H9 (cell line): Measurements from ENCODE around the gene TTC3. TPM values are rescaled to one million over a fixed set of nuclear protein-coding genes. Genes with fewer than 3 reads are reported as not detected.

Experiments used
- DNase-seq: peaks from one replicate; pipeline ENCODE4 v3.0.0-alpha.2; 2017
- H2AFZ ChIP-seq: one replicate; pipeline ENCODE4 v1.6.1; 2013; ENCODE audit warnings: mild to moderate bottlenecking, low read length, control low read depth, moderate library complexity
- H2AK5ac ChIP-seq: 2 replicates; pipeline ENCODE4 v1.6.1; 2013; ENCODE audit warnings: low read length, control low read depth, mixed read lengths; ENCODE audit not compliant: insufficient read length
- H2BK120ac ChIP-seq: one replicate; pipeline ENCODE4 v1.6.1; 2013; ENCODE audit warnings: low read depth, mild to moderate bottlenecking, low read length, control low read depth, inconsistent platforms; ENCODE audit not compliant: poor library complexity, severe bottlenecking
- H2BK12ac ChIP-seq: 2 replicates; pipeline ENCODE4 v1.6.1; 2013; ENCODE audit warnings: low read length, control low read depth, mixed read lengths, low read depth; ENCODE audit not compliant: insufficient read length
- H2BK15ac ChIP-seq: 2 replicates; pipeline ENCODE4 v1.6.1; 2013; ENCODE audit warnings: low read depth, low read length, control low read depth
- H2BK20ac ChIP-seq: one replicate; pipeline ENCODE4 v1.6.1; 2013; ENCODE audit warnings: low read depth, mild to moderate bottlenecking, low read length, control low read depth, inconsistent platforms; ENCODE audit not compliant: poor library complexity, severe bottlenecking
- H2BK5ac ChIP-seq: 2 replicates; pipeline ENCODE4 v1.6.1; 2013; ENCODE audit warnings: low read length, control low read depth, mixed read lengths; ENCODE audit not compliant: insufficient read length
- H3K14ac ChIP-seq: 2 replicates; pipeline ENCODE4 v1.6.1; 2013; ENCODE audit warnings: low read length, control low read depth; ENCODE audit not compliant: insufficient read depth
- H3K18ac ChIP-seq: 2 replicates; pipeline ENCODE4 v1.6.1; 2013; ENCODE audit warnings: low read depth, mild to moderate bottlenecking, mixed read lengths, low read length, control low read depth; ENCODE audit not compliant: insufficient read length
- H3K23ac ChIP-seq: 2 replicates; pipeline ENCODE4 v1.6.1; 2013; ENCODE audit warnings: low read length, control low read depth, mixed read lengths, low read depth; ENCODE audit not compliant: insufficient read length
- H3K23me2 ChIP-seq: 2 replicates; pipeline ENCODE4 v1.6.1; 2013; ENCODE audit warnings: low read depth, mild to moderate bottlenecking, mixed read lengths, low read length, control low read depth; ENCODE audit not compliant: insufficient read length, poor library complexity, severe bottlenecking
- H3K27ac ChIP-seq: 2 replicates; pipeline ENCODE4 v1.5.1; 2013; ENCODE audit warnings: low read length, control low read depth, mixed read lengths, low read depth; ENCODE audit not compliant: insufficient read length
- H3K27me3 ChIP-seq: 2 replicates; pipeline ENCODE4 v1.6.1; 2013; ENCODE audit warnings: low read length, control low read depth, inconsistent platforms; ENCODE audit not compliant: insufficient read depth
- H3K4ac ChIP-seq: 2 replicates; pipeline ENCODE4 v1.6.1; 2013; ENCODE audit warnings: low read depth, mild to moderate bottlenecking, control low read depth, inconsistent platforms, low read length, moderate library complexity
- H3K4me1 ChIP-seq: 2 replicates; pipeline ENCODE4 v1.6.1; 2013; ENCODE audit warnings: low read length, control low read depth, inconsistent platforms; ENCODE audit not compliant: insufficient read depth
- H3K4me2 ChIP-seq: 2 replicates; pipeline ENCODE4 v1.6.1; 2013; ENCODE audit warnings: low read length, control low read depth, mixed read lengths; ENCODE audit not compliant: insufficient read length, insufficient read depth
- H3K56ac ChIP-seq: 2 replicates; pipeline ENCODE4 v1.6.1; 2013; ENCODE audit warnings: low read depth, mild to moderate bottlenecking, mixed read lengths, low read length, control low read depth; ENCODE audit not compliant: insufficient read length
- H3K79me1 ChIP-seq: 2 replicates; pipeline ENCODE4 v1.6.1; 2013; ENCODE audit warnings: low read depth, mild to moderate bottlenecking, moderate library complexity, low read length, control low read depth, inconsistent platforms; ENCODE audit not compliant: insufficient read depth, poor library complexity, severe bottlenecking
- H3K79me2 ChIP-seq: 2 replicates; pipeline ENCODE4 v1.6.1; 2013; ENCODE audit warnings: low read length, control low read depth, inconsistent platforms; ENCODE audit not compliant: insufficient read depth
- H3K9ac ChIP-seq: 2 replicates; pipeline ENCODE4 v1.6.1; 2013; ENCODE audit warnings: low read length, control low read depth, mixed read lengths; ENCODE audit not compliant: insufficient read length; ENCODE audit errors: extremely low read depth
- H3K9me3 ChIP-seq: one replicate; pipeline ENCODE4 v1.6.1; 2013; ENCODE audit warnings: low read depth, low read length, inconsistent platforms; ENCODE audit not compliant: control insufficient read depth
- H3T11ph ChIP-seq: one replicate; pipeline ENCODE4 v1.6.1; 2013; ENCODE audit warnings: mild to moderate bottlenecking, low read length, control low read depth, inconsistent platforms
- H4K20me1 ChIP-seq: one replicate; pipeline ENCODE4 v1.6.1; 2013; ENCODE audit not compliant: control insufficient read depth, insufficient read length, insufficient read depth
- H4K5ac ChIP-seq: 2 replicates; pipeline ENCODE4 v1.6.1; 2013; ENCODE audit warnings: low read depth, mild to moderate bottlenecking, mixed read lengths, low read length, control low read depth; ENCODE audit not compliant: insufficient read length
- H4K8ac ChIP-seq: replicated peaks from 2 replicates; pipeline ENCODE4 v1.6.1; 2013; ENCODE audit warnings: low read length, control low read depth, mixed read lengths, low read depth; ENCODE audit not compliant: insufficient read length
- H4K91ac ChIP-seq: 2 replicates; pipeline ENCODE4 v1.6.1; 2013; ENCODE audit warnings: low read depth, mild to moderate bottlenecking, moderate library complexity, mixed read lengths, low read length, control low read depth; ENCODE audit not compliant: insufficient read length
- H3K27ac Mint-ChIP-seq, 3 experiments: 2 replicates in 2 of 3; 3 replicates in 1 of 3; pipeline ENCODE4 v1.8.0; 2020 to 2021; ENCODE audit warnings: mixed read lengths in 3 of 3, mild to moderate bottlenecking in 1 of 3, moderate library complexity in 1 of 3
- H3K27me3 Mint-ChIP-seq: 2 replicates; pipeline ENCODE4 v1.8.0; 2021; ENCODE audit warnings: low read depth, mild to moderate bottlenecking, moderate library complexity, mixed read lengths
- H3K36me3 Mint-ChIP-seq, 3 experiments: 2 replicates in 2 of 3; 3 replicates in 1 of 3; pipeline ENCODE4 v1.8.0; 2020 to 2021; ENCODE audit warnings: low read depth in 3 of 3, mixed read lengths in 3 of 3; ENCODE audit not compliant: insufficient read depth in 1 of 3
- H3K4me1 Mint-ChIP-seq, 2 experiments: 2 replicates each; pipeline ENCODE4 v1.8.0; 2020; ENCODE audit warnings: mixed read lengths in 2 of 2
- H3K4me3 Mint-ChIP-seq, 2 experiments: 2 replicates in 1 of 2; 3 replicates in 1 of 2; pipeline ENCODE4 v1.8.0; 2020 to 2021; ENCODE audit warnings: mild to moderate bottlenecking in 2 of 2, mixed read lengths in 2 of 2, moderate library complexity in 1 of 2
- H3K9me3 Mint-ChIP-seq, 2 experiments: 2 replicates in 1 of 2; 3 replicates in 1 of 2; pipeline ENCODE4 v1.8.0; 2020; ENCODE audit warnings: mild to moderate bottlenecking in 2 of 2, mixed read lengths in 2 of 2, moderate library complexity in 1 of 2
- CTCF ChIP-seq: fragments of 200-600 bp; sonication (generic); conservative IDR thresholded peaks from 3 replicates; pipeline ENCODE4 v1.8.0; 2021; ENCODE audit warnings: antibody characterized with exemption, mild to moderate bottlenecking
- WGBS: extraction: QIAGEN DNeasy Blood & Tissue Kit; methylation state at CpG from one replicate; pipeline ENCODE4 v1.1.7; 2013; ENCODE audit warnings: missing lambda C conversion rate, low lambda C conversion rate, mixed read lengths; ENCODE audit not compliant: insufficient read length; ENCODE audit errors: extremely low coverage; 5-methylcytosine and 5-hydroxymethylcytosine counted together
- total RNA-seq: library from RNA; stranded (reverse); gene quantifications from 2 replicates; pipeline ENCODE4 v1.2.1, GENCODE V29; 2021

The TTC3 gene
- total RNA-seq, 1 experiment from 2014 or later: 46.5 TPM

DNA sequence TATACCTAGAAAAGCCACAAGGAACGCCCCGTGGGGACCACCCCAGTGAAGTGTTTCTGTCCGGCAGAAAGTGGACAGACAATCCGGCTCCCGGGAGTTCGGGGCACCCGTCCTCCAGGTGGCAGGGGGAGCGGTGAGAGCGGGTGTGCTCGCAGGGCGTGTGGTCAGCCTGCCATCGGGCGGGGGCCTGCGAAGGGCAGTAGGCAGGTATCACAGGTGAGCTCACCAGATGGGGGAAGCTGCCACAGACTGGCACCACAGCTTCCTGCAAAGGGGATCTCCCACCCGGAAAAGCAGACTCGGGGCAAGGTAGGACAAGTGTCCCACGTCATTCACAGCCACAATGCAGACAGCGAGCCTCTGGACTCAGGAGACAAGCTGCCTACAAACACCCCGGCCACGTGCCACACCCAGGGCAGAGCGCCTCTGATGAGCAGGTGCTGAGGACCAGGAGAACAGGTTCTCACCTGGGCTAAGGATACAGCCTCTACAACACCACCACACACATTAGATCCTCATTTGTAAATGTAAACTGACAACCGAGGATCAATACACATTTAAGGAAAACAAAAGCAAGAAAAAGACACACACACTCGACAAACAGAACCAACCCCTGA lies 157.7 kb downstream of the TTC3 start:
- Histone ChIP-seq H3K56ac (no peak overlapping the region), H3K9ac (no peak overlapping the region), H2BK5ac (no peak overlapping the region), H3K23ac (no peak overlapping the region), H3K79me2 (no peaks in the 10 kb centered on the region), H3K4me1 (no peaks in the 10 kb centered on the region), H4K5ac (no peak overlapping the region), H2BK15ac (no peak overlapping the region), H2BK12ac (no peak overlapping the region), H4K20me1 (no peaks in the 10 kb centered on the region), H3K4ac (no peak overlapping the region), H2BK120ac (no peak overlapping the region), H2AK5ac (no peak overlapping the region), H4K8ac (no peak overlapping the region), H3K14ac (no peak overlapping the region), H3T11ph (no peak overlapping the region), H3K18ac (no peak overlapping the region), H3K27me3 (no peaks in the 10 kb centered on the region), H3K9me3 (no peaks in the 10 kb centered on the region), H2BK20ac (no peak overlapping the region), H3K79me1 (no peaks in the 10 kb centered on the region), H3K27ac (no peak overlapping the region), H3K4me2 (no peak overlapping the region), H4K91ac (no peak overlapping the region), H3K23me2 (no peaks in the 10 kb centered on the region), H2AFZ (no peak overlapping the region)
- TF ChIP-seq CTCF: no peak
- Mint-ChIP-seq H3K27ac (peak overlapping the region in 2 of 3 experiments; percentile 59; a peak in 4 of 7 replicates), H3K4me1 (no peaks in the 10 kb centered on the region), H3K27me3 (no peaks in the 10 kb centered on the region), H3K4me3 (no peak overlapping the region), H3K9me3 (no peaks in the 10 kb centered on the region), H3K36me3 (peaks cover 46 to 76% (median 72%) of the 10 kb centered on the region in 3 experiments)
- no peak for DNase-seq
- WGBS: no CpG with 5 or more reads among the region's 23 CpGs
